ENCODE results near the gene USP20.

Gene USP20

GRCh38 chr9:129878291-129878690, 43.0 kb downstream of the USP20 start:
- 0 out of 2 replicates have a peak, but pooled peaks have one; percentile 49 for TF ChIP-seq GLIS1 (tag by site-specific recombination; IDR thresholded peaks at IDR 0.05)
- no peak for TF ChIP-seq GFI1B (tag by site-specific recombination; IDR thresholded peaks at IDR 0.05)
- TF ChIP-seq ZNF670 (tag by site-specific recombination; IDR thresholded peaks at IDR 0.05; ENCODE audit: low read depth): no peak
- TF ChIP-seq ZNF112 (tag by site-specific recombination; IDR thresholded peaks at IDR 0.05): no peak
- Histone ChIP-seq H3K9me3 (ENCODE audit: control insufficient read depth, insufficient read depth, low read depth, low read length) (no peaks in the 10 kb centered on the region), H3K36me3 (ENCODE audit: control insufficient read depth in 2 of 2, insufficient read depth in 1 of 2, low read length in 2 of 2) (peaks cover 0 to 63% of the 10 kb centered on the region in 2 experiments; a peak in 1 of 3 replicates), H3K4me3 (ENCODE audit: low read depth, low read length) (no peak overlapping the region), H3K4me1 (ENCODE audit: control insufficient read depth, insufficient read depth, low read length) (no peaks in the 10 kb centered on the region), H3K27ac (ENCODE audit: extremely low read depth, low read depth, low read length) (no peak overlapping the region)
- CTCF ChIA-PET: interaction anchor here (0.6 kb wide), 1 partner anchor 162 kb away, joined by 3 read pairs; no protein-coding TSS in a partner anchor
- POLR2A ChIA-PET: no interaction called here

- no peak overlapping the region for H3K4me3 ChIP-seq (ENCODE audit: low read depth, low read length)
- no peak for TF ChIP-seq ZNF140 (tag by site-specific recombination; IDR thresholded peaks at IDR 0.05)
- TF ChIP-seq SALL2 (tag by site-specific recombination; IDR thresholded peaks at IDR 0.05; ENCODE audit: borderline replicate concordance): no peak
- TF ChIP-seq TCF7L2 (IDR thresholded peaks at IDR 0.05; ENCODE audit: borderline replicate concordance, low read depth, low read length): no peak
- TF ChIP-seq ZNF184 (tag by site-specific recombination; IDR thresholded peaks at IDR 0.05): no peak
- no peak for TF ChIP-seq BCL6B (tag by site-specific recombination; IDR thresholded peaks at IDR 0.05)
- TF ChIP-seq RBAK (tag by site-specific recombination; IDR thresholded peaks at IDR 0.05): no peak
- no peak for TF ChIP-seq ZSCAN18 (tag by site-specific recombination; IDR thresholded peaks at IDR 0.05)
- no peak for TF ChIP-seq BCL11B (tag by site-specific recombination; IDR thresholded peaks at IDR 0.05; ENCODE audit: low read depth)
- TF ChIP-seq ZNF426 (tag by site-specific recombination; IDR thresholded peaks at IDR 0.05): no peak
- no peak for TF ChIP-seq ZNF785 (tag by site-specific recombination; IDR thresholded peaks at IDR 0.05)
- no peak for TF ChIP-seq ZNF510 (tag by site-specific recombination; IDR thresholded peaks at IDR 0.05; ENCODE audit: insufficient replicate concordance)
- no peak for TF ChIP-seq ZNF26 (tag by site-specific recombination; IDR thresholded peaks at IDR 0.05)
- TF ChIP-seq ZNF132 (tag by site-specific recombination; IDR thresholded peaks at IDR 0.05; ENCODE audit: borderline replicate concordance): no peak
- no peak for TF ChIP-seq YY1 (tag by site-specific recombination; IDR thresholded peaks at IDR 0.05)
- no peak for TF ChIP-seq ZNF280D (tag by site-specific recombination; IDR thresholded peaks at IDR 0.05)
- no peak for TF ChIP-seq ZNF354C (tag by site-specific recombination; IDR thresholded peaks at IDR 0.05; ENCODE audit: borderline replicate concordance, low read depth)
- H3K27ac ChIP-seq (ENCODE audit: extremely low read depth, low read depth, low read length): no peak overlapping the region
- peaks cover 0 to 57% of the 10 kb centered on the region in 2 experiments; a peak in 1 of 3 replicates for H3K36me3 ChIP-seq (ENCODE audit: control insufficient read depth in 2 of 2, insufficient read depth in 1 of 2, low read length in 2 of 2)
- ChIA-PET POLR2A (no interaction called here), CTCF (interaction anchor here (0.6 kb wide), 1 partner anchor 449 kb away, joined by 3 read pairs; no protein-coding TSS in a partner anchor)
- no peaks in the 10 kb centered on the region for H3K4me1 ChIP-seq (ENCODE audit: control insufficient read depth, insufficient read depth, low read length)
- no peaks in the 10 kb centered on the region for H3K9me3 ChIP-seq (ENCODE audit: control insufficient read depth, insufficient read depth, low read depth, low read length)
Measured at GRCh38 chr9:129879103-129879699, 43.9 kb downstream of the USP20 start.

All from HEK293 (cell line).